ENCODE results near the gene GPX2.

- TF ChIP-seq CTCF (IDR thresholded peaks at IDR 0.05) (no peak), POLR2A (IDR thresholded peaks at IDR 0.05) (no peak), EP300 (IDR thresholded peaks at IDR 0.05) (no peak), POLR2AphosphoS5 (IDR thresholded peaks at IDR 0.05) (no peak)
Observed at GRCh38 chr14:64974563-64974962, 32.0 kb upstream of the GPX2 start.
